Mesendoderm (in vitro differentiated cells): ENCODE results near the gene GNG2.

Source experiments
- DNase-seq: peaks from one replicate; pipeline ENCODE4 v3.0.0; 2013
- H2AK5ac ChIP-seq: 2 replicates; pipeline ENCODE4 v1.6.1; 2013; ENCODE audit warnings: low read length, inconsistent platforms
- H2BK120ac ChIP-seq: 2 replicates; pipeline ENCODE4 v1.6.1; 2013; ENCODE audit warnings: low read depth, mild to moderate bottlenecking, low read length, moderate library complexity, mixed read lengths
- H2BK15ac ChIP-seq: replicated peaks from 2 replicates; pipeline ENCODE4 v1.6.1; 2013; ENCODE audit warnings: low read depth, mild to moderate bottlenecking, moderate library complexity
- H2BK5ac ChIP-seq: 2 replicates; pipeline ENCODE4 v1.6.1; 2013; ENCODE audit warnings: low read length, inconsistent platforms
- H3K18ac ChIP-seq: 2 replicates; pipeline ENCODE4 v1.6.1; 2013; ENCODE audit warnings: mild to moderate bottlenecking, low read length, mixed read lengths
- H3K23ac ChIP-seq: one replicate; pipeline ENCODE4 v1.6.1; 2013; ENCODE audit warnings: low read length
- H3K27ac ChIP-seq: 2 replicates; pipeline ENCODE4 v1.5.1; 2013; ENCODE audit warnings: low read depth, mild to moderate bottlenecking, inconsistent platforms, low read length, moderate library complexity
- H3K27me3 ChIP-seq: 2 replicates; pipeline ENCODE4 v1.6.1; 2013; ENCODE audit warnings: low read length, control low read depth, mild to moderate bottlenecking, inconsistent platforms; ENCODE audit not compliant: insufficient read depth, poor library complexity
- H3K36me3 ChIP-seq: 2 replicates; pipeline ENCODE4 v1.6.1; 2013; ENCODE audit warnings: low read length, inconsistent platforms; ENCODE audit not compliant: control insufficient read depth, insufficient read depth
- H3K4ac ChIP-seq: one replicate; pipeline ENCODE4 v1.6.1; 2013; ENCODE audit warnings: low read depth, mild to moderate bottlenecking, low read length, moderate library complexity
- H3K4me1 ChIP-seq: 2 replicates; pipeline ENCODE4 v1.6.1; 2013; ENCODE audit warnings: low read depth, low read length, inconsistent platforms; ENCODE audit not compliant: control insufficient read depth
- H3K4me2 ChIP-seq: 2 replicates; pipeline ENCODE4 v1.6.1; 2013; ENCODE audit warnings: low read length
- H3K4me3 ChIP-seq: 2 replicates; pipeline ENCODE4 v1.5.1; 2013; ENCODE audit warnings: mild to moderate bottlenecking, low read length
- H3K56ac ChIP-seq: one replicate; pipeline ENCODE4 v1.6.1; 2013; ENCODE audit warnings: low read length
- H3K79me1 ChIP-seq: 2 replicates; pipeline ENCODE4 v1.6.1; 2013; ENCODE audit warnings: low read length, inconsistent platforms
- H3K79me2 ChIP-seq: 2 replicates; pipeline ENCODE4 v1.6.1; 2013; ENCODE audit warnings: mild to moderate bottlenecking, low read length; ENCODE audit not compliant: control insufficient read depth, insufficient read depth
- H3K9ac ChIP-seq: 2 replicates; pipeline ENCODE4 v1.6.1; 2013; ENCODE audit warnings: low read length, inconsistent platforms
- H4K5ac ChIP-seq: one replicate; pipeline ENCODE4 v1.6.1; 2013; ENCODE audit warnings: low read length
- H4K8ac ChIP-seq: one replicate; pipeline ENCODE4 v1.6.1; 2013; ENCODE audit warnings: low read depth, mild to moderate bottlenecking, control low read depth, low read length, moderate library complexity
- WGBS: extraction: QIAGEN DNeasy Blood & Tissue Kit; methylation state at CpG from one replicate; pipeline ENCODE4 v1.1.7; 2013; ENCODE audit warnings: low lambda C conversion rate, missing lambda C conversion rate; ENCODE audit not compliant: insufficient coverage; ENCODE audit errors: extremely low coverage; 5-methylcytosine and 5-hydroxymethylcytosine counted together

Gene GNG2

GRCh38 chr14:51921026-51921425, 60.6 kb downstream of the GNG2 start:
- Histone ChIP-seq H3K4me3 (no peak overlapping the region), H4K8ac (no peak overlapping the region), H3K4ac (no peak overlapping the region), H3K36me3 (no peaks in the 10 kb centered on the region), H3K18ac (no peak overlapping the region), H3K27me3 (no peaks in the 10 kb centered on the region), H4K5ac (no peak overlapping the region), H3K23ac (no peak overlapping the region), H3K4me2 (no peak overlapping the region), H2AK5ac (no peak overlapping the region), H3K4me1 (no peaks in the 10 kb centered on the region), H3K9ac (no peak overlapping the region), H2BK5ac (no peak overlapping the region), H3K27ac (no peak overlapping the region), H2BK15ac (no peak overlapping the region), H2BK120ac (no peak overlapping the region), H3K79me1 (no peaks in the 10 kb centered on the region), H3K56ac (no peak overlapping the region), H3K79me2 (no peaks in the 10 kb centered on the region)
- peak; percentile 3 for DNase-seq
- WGBS = no CpG with 5 or more reads among the region's 3 CpGs

GRCh38 chr14:51922624-51923023, 62.2 kb downstream of the GNG2 start:
- H4K5ac ChIP-seq = no peak overlapping the region
- no peak for DNase-seq
- H3K79me1 ChIP-seq = no peaks in the 10 kb centered on the region
- H3K79me2 ChIP-seq = no peaks in the 10 kb centered on the region
- no peak overlapping the region for H3K18ac ChIP-seq
- H2BK120ac ChIP-seq = no peak overlapping the region
- H3K4me1 ChIP-seq = no peaks in the 10 kb centered on the region
- H3K36me3 ChIP-seq = no peaks in the 10 kb centered on the region
- H3K4me2 ChIP-seq = no peak overlapping the region
- H3K56ac ChIP-seq = no peak overlapping the region
- no peak overlapping the region for H4K8ac ChIP-seq
- no peaks in the 10 kb centered on the region for H3K27me3 ChIP-seq
- no peak overlapping the region for H3K9ac ChIP-seq
- H3K4ac ChIP-seq = no peak overlapping the region
- H3K23ac ChIP-seq = no peak overlapping the region
- WGBS = no CpG with 5 or more reads among the region's 6 CpGs
- H2BK15ac ChIP-seq = no peak overlapping the region
- H2BK5ac ChIP-seq = no peak overlapping the region
- H2AK5ac ChIP-seq = no peak overlapping the region
- no peak overlapping the region for H3K4me3 ChIP-seq
- H3K27ac ChIP-seq = no peak overlapping the region

GRCh38 chr14:51924600-51924999, 64.2 kb downstream of the GNG2 start:
- H3K27me3 ChIP-seq = no peaks in the 10 kb centered on the region
- no peaks in the 10 kb centered on the region for H3K36me3 ChIP-seq
- H3K18ac ChIP-seq = no peak overlapping the region
- H3K9ac ChIP-seq = no peak overlapping the region
- H3K79me1 ChIP-seq = no peaks in the 10 kb centered on the region
- H4K8ac ChIP-seq = no peak overlapping the region
- H3K56ac ChIP-seq = no peak overlapping the region
- H2BK120ac ChIP-seq = no peak overlapping the region
- H3K27ac ChIP-seq = no peak overlapping the region
- WGBS = no CpG with 5 or more reads among the region's 4 CpGs
- no peak overlapping the region for H3K4me2 ChIP-seq
- H2BK5ac ChIP-seq = no peak overlapping the region
- no peak overlapping the region for H2AK5ac ChIP-seq
- no peak overlapping the region for H3K4ac ChIP-seq
- H2BK15ac ChIP-seq = no peak overlapping the region
- no peak overlapping the region for H3K23ac ChIP-seq
- DNase-seq = no peak
- no peaks in the 10 kb centered on the region for H3K79me2 ChIP-seq
- H3K4me3 ChIP-seq = no peak overlapping the region
- no peaks in the 10 kb centered on the region for H3K4me1 ChIP-seq
- no peak overlapping the region for H4K5ac ChIP-seq

GRCh38 chr14:51925980-51926379, 65.6 kb downstream of the GNG2 start:
- H3K23ac ChIP-seq = no peak overlapping the region
- H2BK120ac ChIP-seq = no peak overlapping the region
- H4K8ac ChIP-seq = no peak overlapping the region
- H3K56ac ChIP-seq = no peak overlapping the region
- H3K4ac ChIP-seq = no peak overlapping the region
- H3K79me1 ChIP-seq = no peaks in the 10 kb centered on the region
- no peaks in the 10 kb centered on the region for H3K36me3 ChIP-seq
- no peak overlapping the region for H3K18ac ChIP-seq
- no peak overlapping the region for H2BK15ac ChIP-seq
- no peak overlapping the region for H3K27ac ChIP-seq
- no peak overlapping the region for H3K9ac ChIP-seq
- no peak overlapping the region for H2BK5ac ChIP-seq
- H3K4me2 ChIP-seq = no peak overlapping the region
- H2AK5ac ChIP-seq = no peak overlapping the region
- H4K5ac ChIP-seq = no peak overlapping the region
- H3K27me3 ChIP-seq = no peaks in the 10 kb centered on the region
- DNase-seq = no peak
- WGBS = no CpG with 5 or more reads among the region's 2 CpGs
- H3K4me3 ChIP-seq = no peak overlapping the region
- H3K79me2 ChIP-seq = no peaks in the 10 kb centered on the region
- no peaks in the 10 kb centered on the region for H3K4me1 ChIP-seq

GRCh38 chr14:51926449-51926848, 66.0 kb downstream of the GNG2 start:
- Histone ChIP-seq H3K9ac (no peak overlapping the region), H2BK5ac (no peak overlapping the region), H3K79me2 (no peaks in the 10 kb centered on the region), H3K27me3 (no peaks in the 10 kb centered on the region), H3K4me2 (no peak overlapping the region), H3K56ac (no peak overlapping the region), H3K4me3 (no peak overlapping the region), H2BK15ac (no peak overlapping the region), H3K36me3 (no peaks in the 10 kb centered on the region), H3K4ac (no peak overlapping the region), H3K23ac (no peak overlapping the region), H4K5ac (no peak overlapping the region), H3K79me1 (no peaks in the 10 kb centered on the region), H2BK120ac (no peak overlapping the region), H3K18ac (no peak overlapping the region), H4K8ac (no peak overlapping the region), H2AK5ac (no peak overlapping the region), H3K4me1 (no peaks in the 10 kb centered on the region), H3K27ac (no peak overlapping the region)
- WGBS = no CpG with 5 or more reads among the region's 7 CpGs
- no peak for DNase-seq

GRCh38 chr14:51928568-51928967, 68.2 kb downstream of the GNG2 start:
- H3K23ac ChIP-seq = no peak overlapping the region
- H4K5ac ChIP-seq = no peak overlapping the region
- no peak overlapping the region for H4K8ac ChIP-seq
- no peak overlapping the region for H2BK5ac ChIP-seq
- H3K79me1 ChIP-seq = no peaks in the 10 kb centered on the region
- no peak overlapping the region for H3K27ac ChIP-seq
- no peaks in the 10 kb centered on the region for H3K36me3 ChIP-seq
- no peaks in the 10 kb centered on the region for H3K27me3 ChIP-seq
- H3K18ac ChIP-seq = no peak overlapping the region
- no peaks in the 10 kb centered on the region for H3K4me1 ChIP-seq
- H3K4me2 ChIP-seq = no peak overlapping the region
- no peak overlapping the region for H2AK5ac ChIP-seq
- no peak for DNase-seq
- H3K4ac ChIP-seq = no peak overlapping the region
- H3K4me3 ChIP-seq = no peak overlapping the region
- H3K9ac ChIP-seq = no peak overlapping the region
- WGBS = no CpG with 5 or more reads among the region's 10 CpGs
- H2BK120ac ChIP-seq = no peak overlapping the region
- H2BK15ac ChIP-seq = no peak overlapping the region
- H3K79me2 ChIP-seq = no peaks in the 10 kb centered on the region
- H3K56ac ChIP-seq = no peak overlapping the region
